Measurements from ENCODE around the gene MTHFD2. TPM values are rescaled to one million over a fixed set of nuclear protein-coding genes. Genes with fewer than 3 reads are reported as not detected.

MTHFD2 gene
- total and polyA plus RNA-seq, 2 donors from 2014 or later: 19.0 to 69.6 TPM

GRCh38 chr2:74262681-74263080 lies 64.3 kb downstream of the MTHFD2 start:
- H3K27ac ChIP-seq (ENCODE audit: low read depth in 2 of 2, low read length in 2 of 2): no peak overlapping the region
- H3K4me3 ChIP-seq (ENCODE audit: low read length in 3 of 3): no peak overlapping the region
- DNase-seq: no peak
- H3K4me1 ChIP-seq (ENCODE audit: control insufficient read depth in 2 of 3, insufficient read depth in 2 of 3, low read depth in 1 of 3, low read length in 3 of 3): no peaks in the 10 kb centered on the region
- intact Hi-C loops (cut with DNase I): no loop called here
- FAIRE-seq: no peak
- H3K9me3 ChIP-seq (ENCODE audit: control insufficient read depth in 2 of 3, insufficient read depth in 1 of 3, low read length in 3 of 3): no peaks in the 10 kb centered on the region
- H3K36me3 ChIP-seq (ENCODE audit: control insufficient read depth in 2 of 3, insufficient read depth in 3 of 3, low read length in 3 of 3): no peaks in the 10 kb centered on the region
- no peak for TF ChIP-seq CTCF (IDR thresholded peaks at IDR 0.05; ENCODE audit: borderline replicate concordance, extremely low read depth, insufficient read depth)
- H3K9ac ChIP-seq (ENCODE audit: low read length in 3 of 3): no peak overlapping the region
- no peaks in the 10 kb centered on the region for H3K27me3 ChIP-seq (ENCODE audit: control insufficient read depth, insufficient read depth, low read length)

GRCh38 chr2:74264281-74264680 lies 65.9 kb downstream of the MTHFD2 start:
- intact Hi-C loops (cut with DNase I): no loop called here
- TF ChIP-seq CTCF (IDR thresholded peaks at IDR 0.05; ENCODE audit: borderline replicate concordance, extremely low read depth, insufficient read depth): no peak
- FAIRE-seq: no peak

GRCh38 chr2:74267068-74267467 lies 68.7 kb downstream of the MTHFD2 start:
- no peaks in the 10 kb centered on the region for H3K4me1 ChIP-seq (ENCODE audit: control insufficient read depth in 2 of 3, insufficient read depth in 2 of 3, low read depth in 1 of 3, low read length in 3 of 3)
- FAIRE-seq (no peak), DNase-seq (peak in 1 of 5 donors; percentile 12)
- H3K27me3 ChIP-seq (ENCODE audit: control insufficient read depth, insufficient read depth, low read length): no peaks in the 10 kb centered on the region
- H3K9me3 ChIP-seq (ENCODE audit: control insufficient read depth in 2 of 3, insufficient read depth in 1 of 3, low read length in 3 of 3): no peaks in the 10 kb centered on the region
- H3K9ac ChIP-seq (ENCODE audit: low read length in 3 of 3): no peak overlapping the region
- no peak overlapping the region for H3K27ac ChIP-seq (ENCODE audit: low read depth in 2 of 2, low read length in 2 of 2)
- no peak overlapping the region for H3K4me3 ChIP-seq (ENCODE audit: low read length in 3 of 3)
- no peaks in the 10 kb centered on the region for H3K36me3 ChIP-seq (ENCODE audit: control insufficient read depth in 2 of 3, insufficient read depth in 3 of 3, low read length in 3 of 3)
- TF ChIP-seq CTCF (IDR thresholded peaks at IDR 0.05; ENCODE audit: borderline replicate concordance, extremely low read depth, insufficient read depth): peak; percentile 40
- intact Hi-C loops (cut with DNase I): no loop called here

More at GRCh38 chr2:74264281-74264680, 65.9 kb downstream of the MTHFD2 start:
- Histone ChIP-seq H3K4me1 (ENCODE audit: control insufficient read depth in 2 of 3, insufficient read depth in 2 of 3, low read depth in 1 of 3, low read length in 3 of 3) (no peaks in the 10 kb centered on the region), H3K27me3 (ENCODE audit: control insufficient read depth, insufficient read depth, low read length) (no peaks in the 10 kb centered on the region), H3K9me3 (ENCODE audit: control insufficient read depth in 2 of 3, insufficient read depth in 1 of 3, low read length in 3 of 3) (no peaks in the 10 kb centered on the region), H3K27ac (ENCODE audit: low read depth in 2 of 2, low read length in 2 of 2) (no peak overlapping the region), H3K9ac (ENCODE audit: low read length in 3 of 3) (no peak overlapping the region), H3K4me3 (ENCODE audit: low read length in 3 of 3) (no peak overlapping the region), H3K36me3 (ENCODE audit: control insufficient read depth in 2 of 3, insufficient read depth in 3 of 3, low read length in 3 of 3) (no peaks in the 10 kb centered on the region)
- no peak for DNase-seq

Other genes with a start within 250 kb of the MTHFD2 start
- gene TET3, start 213.7 kb upstream of the MTHFD2 start, total RNA-seq: 13.1 TPM
- 0.52 TPM for gene TET3, start 213.7 kb upstream of the MTHFD2 start, polyA plus RNA-seq (ENCODE audit: insufficient read depth, low read depth, low replicate concordance)
- 28.1 TPM for gene BOLA3, start 50.7 kb upstream of the MTHFD2 start, total RNA-seq
- 155 TPM for gene BOLA3, start 50.7 kb upstream of the MTHFD2 start, polyA plus RNA-seq (ENCODE audit: insufficient read depth, low read depth, low replicate concordance)
- gene MOB1A, start 19.7 kb upstream of the MTHFD2 start, total RNA-seq: 117 TPM
- gene MOB1A, start 19.7 kb upstream of the MTHFD2 start, polyA plus RNA-seq (ENCODE audit: insufficient read depth, low read depth, low replicate concordance): 36.2 TPM
- 5.2 TPM for gene SLC4A5, start 144.8 kb downstream of the MTHFD2 start, total RNA-seq
- gene SLC4A5, start 144.8 kb downstream of the MTHFD2 start, polyA plus RNA-seq (ENCODE audit: insufficient read depth, low read depth, low replicate concordance): 1.1 TPM
- gene DCTN1, start 181.7 kb downstream of the MTHFD2 start, total RNA-seq: 134 TPM
- gene DCTN1, start 181.7 kb downstream of the MTHFD2 start, polyA plus RNA-seq (ENCODE audit: insufficient read depth, low read depth, low replicate concordance): 191 TPM
- gene C2orf81, start 223.0 kb downstream of the MTHFD2 start, total RNA-seq: 11.6 TPM
- 8.8 TPM for gene C2orf81, start 223.0 kb downstream of the MTHFD2 start, polyA plus RNA-seq (ENCODE audit: insufficient read depth, low read depth, low replicate concordance)
- 23.3 TPM for gene WDR54, start 223.1 kb downstream of the MTHFD2 start, total RNA-seq
- 37.6 TPM for gene WDR54, start 223.1 kb downstream of the MTHFD2 start, polyA plus RNA-seq (ENCODE audit: insufficient read depth, low read depth, low replicate concordance)
- gene RTKN, start 243.3 kb downstream of the MTHFD2 start, total RNA-seq: 76.4 TPM
- 95.6 TPM for gene RTKN, start 243.3 kb downstream of the MTHFD2 start, polyA plus RNA-seq (ENCODE audit: insufficient read depth, low read depth, low replicate concordance)